ENCODE results near the gene FKBP4.
"Not testable (repeated sequence)": the region's sequence is repeated elsewhere in the genome, so short reads cannot be mapped to it uniquely, and the experiment has no call there.

FKBP4 gene

DNA sequence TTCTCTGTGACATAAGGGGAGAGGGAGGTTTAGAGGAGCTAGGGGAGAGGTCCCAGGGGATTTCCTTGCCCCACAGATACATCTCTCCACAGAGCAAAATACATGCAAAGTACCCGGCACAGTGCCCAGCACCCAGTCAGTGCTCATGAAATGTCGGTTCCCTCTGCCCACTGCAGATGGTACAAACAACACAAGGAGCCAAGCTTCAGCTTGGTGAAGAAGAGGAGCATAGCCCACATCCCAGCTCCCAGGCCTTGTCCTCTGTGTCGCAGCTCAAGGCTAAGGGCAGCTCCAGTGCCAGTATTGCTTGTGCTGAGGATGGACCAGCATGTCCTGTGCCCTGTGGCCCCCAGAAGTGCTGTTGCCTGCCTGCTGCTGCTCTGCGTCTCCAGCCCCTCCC lies 35.0 kb upstream of the FKBP4 start:
- Histone ChIP-seq H2AFZ (ENCODE audit: low read length, unreplicated experiment) (no peak overlapping the region), H3K36me3 (ENCODE audit: insufficient read depth, low read length) (no peaks in the 10 kb centered on the region), H3K4me1 (ENCODE audit: control insufficient read depth, insufficient read depth, low read length, unreplicated experiment) (no peaks in the 10 kb centered on the region), H3K27me3 (ENCODE audit: insufficient read depth, low read length) (peaks cover 93% of the 10 kb centered on the region), H3K79me2 (ENCODE audit: control insufficient read depth, insufficient read depth, low read length, unreplicated experiment) (no peaks in the 10 kb centered on the region), H3K27ac (ENCODE audit: low read depth, low read length) (no peak overlapping the region), H3K4me3 (ENCODE audit: low read depth, low read length) (no peak overlapping the region)

DNA sequence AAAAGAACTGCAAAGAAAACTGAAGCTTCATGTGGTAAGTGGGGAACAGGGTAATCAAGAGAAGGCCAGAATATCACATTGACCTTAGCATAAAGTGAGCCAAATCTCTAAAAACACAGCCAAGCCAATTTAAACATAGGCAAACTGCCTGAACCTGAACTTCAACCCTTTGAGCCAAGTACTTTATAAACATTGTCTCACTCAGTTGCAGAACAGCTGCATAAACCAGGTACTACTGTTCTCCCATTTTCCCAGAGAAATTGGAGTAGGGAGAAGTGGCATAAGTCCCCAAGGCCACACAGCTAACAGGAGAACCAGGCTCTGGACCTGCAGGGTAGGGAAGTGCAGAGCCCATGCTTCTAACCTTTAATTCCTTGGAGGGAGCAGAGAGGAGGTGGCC lies 30.4 kb upstream of the FKBP4 start:
- H3K79me2 ChIP-seq (ENCODE audit: control insufficient read depth, insufficient read depth, low read length, unreplicated experiment): no peaks in the 10 kb centered on the region
- peaks cover 79% of the 10 kb centered on the region for H3K27me3 ChIP-seq (ENCODE audit: insufficient read depth, low read length)
- no peak overlapping the region for H2AFZ ChIP-seq (ENCODE audit: low read length, unreplicated experiment)
- H3K36me3 ChIP-seq (ENCODE audit: insufficient read depth, low read length): no peaks in the 10 kb centered on the region
- H3K4me1 ChIP-seq (ENCODE audit: control insufficient read depth, insufficient read depth, low read length, unreplicated experiment): no peaks in the 10 kb centered on the region
- no peak overlapping the region for H3K27ac ChIP-seq (ENCODE audit: low read depth, low read length)
- H3K4me3 ChIP-seq (ENCODE audit: low read depth, low read length): no peak overlapping the region

DNA sequence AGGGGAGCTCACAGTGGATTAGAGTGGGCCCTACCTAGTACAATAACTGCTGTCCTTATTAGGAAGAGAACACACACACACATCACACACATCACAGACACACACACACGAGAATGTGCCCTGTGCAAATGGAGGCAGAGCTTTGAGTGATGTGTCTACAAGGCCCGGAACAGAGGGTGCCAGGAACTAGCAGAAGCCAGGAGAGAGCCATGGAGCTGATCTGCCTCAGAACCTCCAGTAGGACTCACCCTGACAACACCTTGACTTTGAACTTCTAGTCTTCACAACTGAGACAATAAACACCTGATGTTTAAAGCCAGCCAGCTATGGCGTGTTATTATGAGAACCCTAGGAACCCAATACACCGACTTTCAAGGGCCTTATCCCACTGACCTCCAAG lies 29.7 kb upstream of the FKBP4 start:
- Histone ChIP-seq H3K4me1 (ENCODE audit: control insufficient read depth, insufficient read depth, low read length, unreplicated experiment) (no peaks in the 10 kb centered on the region), H3K79me2 (ENCODE audit: control insufficient read depth, insufficient read depth, low read length, unreplicated experiment) (no peaks in the 10 kb centered on the region), H3K4me3 (ENCODE audit: low read depth, low read length) (no peak overlapping the region), H3K27ac (ENCODE audit: low read depth, low read length) (no peak overlapping the region), H2AFZ (ENCODE audit: low read length, unreplicated experiment) (no peak overlapping the region), H3K27me3 (ENCODE audit: insufficient read depth, low read length) (peaks cover 73% of the 10 kb centered on the region), H3K36me3 (ENCODE audit: insufficient read depth, low read length) (no peaks in the 10 kb centered on the region)

DNA sequence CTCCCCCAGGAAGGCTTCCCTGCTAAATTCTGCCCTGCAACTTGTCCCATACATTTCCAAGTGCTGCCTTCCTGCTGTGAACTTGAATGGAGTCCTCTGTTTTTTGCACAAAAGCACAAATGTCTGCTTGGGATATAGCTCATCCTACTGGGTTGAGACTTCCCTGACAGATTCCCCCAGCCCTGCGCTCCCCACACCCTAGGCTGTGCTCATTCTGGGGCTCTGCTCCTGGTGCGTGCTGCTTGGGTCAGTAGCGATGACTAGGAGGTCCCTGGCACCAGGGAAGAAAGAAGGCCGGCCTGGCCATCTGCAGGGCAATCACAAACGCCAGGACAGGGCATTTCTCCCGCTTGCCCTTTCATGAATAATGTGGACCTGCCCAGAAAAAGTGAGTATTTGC lies 29.2 kb upstream of the FKBP4 start:
- no peak overlapping the region for H2AFZ ChIP-seq (ENCODE audit: low read length, unreplicated experiment)
- H3K36me3 ChIP-seq (ENCODE audit: insufficient read depth, low read length): no peaks in the 10 kb centered on the region
- no peaks in the 10 kb centered on the region for H3K79me2 ChIP-seq (ENCODE audit: control insufficient read depth, insufficient read depth, low read length, unreplicated experiment)
- H3K4me3 ChIP-seq (ENCODE audit: low read depth, low read length): no peak overlapping the region
- H3K27me3 ChIP-seq (ENCODE audit: insufficient read depth, low read length): peaks cover 67% of the 10 kb centered on the region
- H3K4me1 ChIP-seq (ENCODE audit: control insufficient read depth, insufficient read depth, low read length, unreplicated experiment): no peaks in the 10 kb centered on the region
- no peak overlapping the region for H3K27ac ChIP-seq (ENCODE audit: low read depth, low read length)

DNA sequence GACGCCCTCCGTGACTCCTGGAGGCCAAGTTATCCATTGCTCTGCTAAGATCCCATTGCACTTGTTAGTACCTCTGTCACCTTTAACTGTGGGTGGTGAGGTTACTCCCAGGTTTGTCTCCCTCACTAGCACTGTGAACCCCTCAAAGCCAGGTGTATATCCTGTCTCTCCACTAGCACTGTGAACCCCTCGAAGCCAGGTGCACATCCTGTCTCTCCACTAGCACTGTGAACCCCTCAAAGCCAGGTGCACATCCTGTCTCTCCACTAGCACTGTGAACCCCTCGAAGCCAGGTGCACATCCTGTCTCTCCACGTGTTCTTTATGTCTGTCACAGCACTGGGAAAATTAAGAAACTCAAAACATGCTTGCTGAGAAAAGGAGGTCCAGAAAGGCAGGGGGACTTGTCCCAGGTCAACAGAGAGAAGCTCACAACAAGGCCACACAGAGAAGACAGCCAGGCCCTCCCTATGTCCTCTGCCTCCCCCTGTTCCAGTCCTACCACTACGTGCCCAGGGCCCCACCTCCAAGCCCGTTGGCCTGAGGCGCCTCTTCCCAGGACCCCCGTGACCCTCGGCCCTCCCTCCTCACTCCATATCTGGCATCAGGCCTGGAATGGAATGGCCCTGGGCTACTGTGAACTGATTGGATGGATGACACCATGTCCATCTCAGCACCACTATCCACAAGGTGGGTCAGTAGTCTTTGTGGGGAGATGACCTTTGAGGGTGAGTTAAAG lies 26.4 kb upstream of the FKBP4 start:
- no peaks in the 10 kb centered on the region for H3K36me3 ChIP-seq (ENCODE audit: insufficient read depth, low read length)
- no peak overlapping the region for H3K27ac ChIP-seq (ENCODE audit: low read depth, low read length)
- H3K4me3 ChIP-seq (ENCODE audit: low read depth, low read length): no peak overlapping the region
- no peak overlapping the region for H2AFZ ChIP-seq (ENCODE audit: low read length, unreplicated experiment)
- no peaks in the 10 kb centered on the region for H3K4me1 ChIP-seq (ENCODE audit: control insufficient read depth, insufficient read depth, low read length, unreplicated experiment)
- H3K79me2 ChIP-seq (ENCODE audit: control insufficient read depth, insufficient read depth, low read length, unreplicated experiment): no peaks in the 10 kb centered on the region
- peaks cover 61% of the 10 kb centered on the region for H3K27me3 ChIP-seq (ENCODE audit: insufficient read depth, low read length)

DNA sequence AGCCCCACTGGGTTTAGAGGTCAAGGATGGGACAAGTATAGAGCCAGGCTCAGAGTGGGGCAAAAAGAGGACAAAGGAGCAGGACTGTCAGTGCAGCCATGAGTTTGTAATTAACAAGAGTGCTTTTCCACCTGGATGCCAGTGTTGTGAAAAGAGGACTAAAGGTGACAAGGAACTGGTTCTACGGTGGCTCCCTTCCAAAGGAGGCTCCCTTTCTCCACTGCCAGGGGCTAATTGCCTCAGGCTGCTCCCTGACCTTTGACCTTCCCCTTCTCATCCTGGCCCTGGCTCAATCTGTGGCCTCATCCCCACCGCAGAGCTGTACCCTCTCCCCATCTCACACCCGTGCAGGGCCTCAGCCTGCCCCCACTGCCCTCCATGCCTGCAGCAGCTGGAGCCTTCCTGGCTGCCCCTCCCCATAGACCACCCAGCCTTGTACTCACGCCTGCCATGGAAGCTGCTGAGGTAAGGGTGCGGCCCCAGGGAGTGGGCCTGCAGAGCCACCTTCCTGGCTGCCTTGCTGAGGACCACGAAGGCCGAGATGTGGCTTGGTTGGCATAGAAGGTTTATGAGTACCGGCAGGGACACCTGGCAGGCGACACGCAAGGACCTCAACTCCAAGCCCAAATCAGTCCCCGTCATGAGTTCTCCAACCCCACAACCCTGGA lies 24.8 kb upstream of the FKBP4 start:
- Histone ChIP-seq H2AFZ (ENCODE audit: low read length, unreplicated experiment) (no peak overlapping the region), H3K4me1 (ENCODE audit: control insufficient read depth, insufficient read depth, low read length, unreplicated experiment) (no peaks in the 10 kb centered on the region)

DNA sequence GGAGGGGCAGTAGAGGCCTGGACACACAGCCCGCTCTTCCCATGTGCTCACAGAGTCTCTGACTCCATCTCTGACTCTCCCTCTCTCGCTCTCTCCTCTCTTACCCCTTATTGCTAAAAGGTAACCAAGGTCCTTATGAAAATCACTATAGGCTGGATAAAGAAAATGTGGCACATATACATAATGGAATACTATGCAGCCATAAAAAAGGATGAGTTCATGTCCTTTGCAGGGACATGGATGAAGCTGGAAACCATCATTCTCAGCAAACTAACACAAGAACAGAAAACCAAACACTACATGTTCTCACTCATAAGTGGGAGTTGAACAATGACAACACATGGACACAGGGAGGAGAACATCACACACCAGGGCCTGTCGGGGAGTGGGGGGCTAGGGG lies 24.2 kb upstream of the FKBP4 start:
- H3K4me1 ChIP-seq (ENCODE audit: control insufficient read depth, insufficient read depth, low read length, unreplicated experiment); H3K36me3 ChIP-seq (ENCODE audit: insufficient read depth, low read length); H3K79me2 ChIP-seq (ENCODE audit: control insufficient read depth, insufficient read depth, low read length, unreplicated experiment); H3K27ac ChIP-seq (ENCODE audit: low read depth, low read length); H2AFZ ChIP-seq (ENCODE audit: low read length, unreplicated experiment); H3K4me3 ChIP-seq (ENCODE audit: low read depth, low read length): not testable (repeated sequence)
- peaks cover 58% of the 10 kb centered on the region for H3K27me3 ChIP-seq (ENCODE audit: insufficient read depth, low read length)

More for the DNA sequence above, 24.8 kb upstream of the FKBP4 start:
- Histone ChIP-seq H3K27me3 (ENCODE audit: insufficient read depth, low read length) (peaks cover 58% of the 10 kb centered on the region), H3K27ac (ENCODE audit: low read depth, low read length) (no peak overlapping the region), H3K79me2 (ENCODE audit: control insufficient read depth, insufficient read depth, low read length, unreplicated experiment) (no peaks in the 10 kb centered on the region), H3K4me3 (ENCODE audit: low read depth, low read length) (no peak overlapping the region), H3K36me3 (ENCODE audit: insufficient read depth, low read length) (no peaks in the 10 kb centered on the region)

DNA sequence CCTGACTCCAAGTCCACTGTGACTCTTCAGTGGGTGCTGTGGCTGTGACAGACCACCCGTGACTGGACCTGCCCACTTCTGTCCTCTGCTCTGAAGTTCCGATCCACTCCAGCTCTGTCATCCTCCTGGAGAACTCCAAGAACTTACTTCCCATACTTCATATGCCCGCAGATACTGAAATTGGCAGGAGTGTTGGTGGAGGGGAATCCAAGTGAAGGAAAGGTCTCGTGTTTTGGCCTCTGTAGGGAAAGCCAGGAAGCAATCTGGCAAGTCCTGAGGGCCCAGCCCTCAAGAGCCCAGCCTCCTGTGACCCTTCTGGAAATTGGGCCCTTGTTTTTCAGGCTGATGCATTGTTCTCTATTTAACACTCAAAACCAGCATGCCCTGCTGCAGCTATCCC lies 22.4 kb upstream of the FKBP4 start:
- Histone ChIP-seq H2AFZ (ENCODE audit: low read length, unreplicated experiment) (no peak overlapping the region), H3K4me3 (ENCODE audit: low read depth, low read length) (no peak overlapping the region), H3K4me1 (ENCODE audit: control insufficient read depth, insufficient read depth, low read length, unreplicated experiment) (no peaks in the 10 kb centered on the region), H3K36me3 (ENCODE audit: insufficient read depth, low read length) (no peaks in the 10 kb centered on the region), H3K27me3 (ENCODE audit: insufficient read depth, low read length) (peaks cover 62% of the 10 kb centered on the region), H3K27ac (ENCODE audit: low read depth, low read length) (no peak overlapping the region), H3K79me2 (ENCODE audit: control insufficient read depth, insufficient read depth, low read length, unreplicated experiment) (no peaks in the 10 kb centered on the region)

DNA sequence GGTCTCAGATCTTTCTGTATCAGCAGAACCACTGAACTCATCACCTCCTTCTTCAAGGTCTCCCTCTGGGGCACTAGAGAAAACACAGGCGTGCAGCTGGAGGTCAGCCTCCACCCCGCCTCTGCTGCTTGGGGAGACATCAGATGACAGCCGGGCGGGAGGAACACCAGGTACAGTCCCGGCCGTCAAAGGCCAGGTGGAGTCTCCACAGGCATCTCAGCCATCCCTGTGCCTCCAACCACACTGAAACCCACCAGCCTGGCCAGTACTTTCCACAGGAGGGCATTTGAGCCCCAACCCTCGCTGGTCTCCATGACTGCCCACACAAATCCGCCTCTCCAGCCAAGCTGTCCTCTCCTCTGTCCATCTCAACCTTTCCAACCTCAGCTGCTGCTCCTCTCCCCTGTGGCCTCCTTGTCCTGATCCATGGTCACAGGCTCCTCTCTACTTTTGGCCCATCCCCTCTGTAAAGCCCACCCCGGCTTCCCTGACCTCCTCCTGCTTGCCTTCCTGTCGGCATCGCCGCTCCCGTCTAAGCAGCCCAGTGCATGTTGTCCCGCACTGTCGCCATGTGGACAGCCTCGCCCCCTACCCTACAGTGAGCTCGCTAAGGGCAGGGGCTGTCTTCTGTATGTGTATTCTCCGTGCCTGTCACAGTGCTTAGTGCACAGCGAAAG lies 21.4 kb upstream of the FKBP4 start:
- no peak overlapping the region for H2AFZ ChIP-seq (ENCODE audit: low read length, unreplicated experiment)
- no peak overlapping the region for H3K4me3 ChIP-seq (ENCODE audit: low read depth, low read length)
- no peaks in the 10 kb centered on the region for H3K4me1 ChIP-seq (ENCODE audit: control insufficient read depth, insufficient read depth, low read length, unreplicated experiment)
- no peaks in the 10 kb centered on the region for H3K36me3 ChIP-seq (ENCODE audit: insufficient read depth, low read length)
- no peaks in the 10 kb centered on the region for H3K79me2 ChIP-seq (ENCODE audit: control insufficient read depth, insufficient read depth, low read length, unreplicated experiment)
- H3K27ac ChIP-seq (ENCODE audit: low read depth, low read length): no peak overlapping the region
- H3K27me3 ChIP-seq (ENCODE audit: insufficient read depth, low read length): peaks cover 62% of the 10 kb centered on the region

DNA sequence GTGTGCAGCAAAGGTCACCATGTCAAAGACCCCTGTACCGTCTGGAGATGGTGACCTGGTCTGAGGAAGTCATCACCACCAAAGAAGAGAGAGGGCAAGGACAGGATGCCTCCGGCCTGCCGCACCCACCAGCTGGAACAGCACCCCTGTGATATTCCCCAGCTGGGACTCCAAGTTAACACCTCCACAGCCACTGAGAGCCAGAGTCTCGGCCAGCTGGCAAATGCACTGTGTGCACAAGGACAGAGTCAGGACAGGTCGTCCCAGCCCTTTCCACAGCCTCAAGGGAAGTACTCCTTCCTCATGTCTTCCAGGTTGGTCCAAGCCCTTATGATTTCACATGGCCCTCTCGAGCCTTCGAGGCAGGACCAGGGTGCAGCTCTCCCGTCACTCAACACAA lies 19.3 kb upstream of the FKBP4 start:
- Histone ChIP-seq H3K27ac (ENCODE audit: low read depth, low read length) (no peak overlapping the region), H3K4me1 (ENCODE audit: control insufficient read depth, insufficient read depth, low read length, unreplicated experiment) (no peaks in the 10 kb centered on the region), H2AFZ (ENCODE audit: low read length, unreplicated experiment) (no peak overlapping the region), H3K36me3 (ENCODE audit: insufficient read depth, low read length) (no peaks in the 10 kb centered on the region), H3K4me3 (ENCODE audit: low read depth, low read length) (no peak overlapping the region), H3K27me3 (ENCODE audit: insufficient read depth, low read length) (peaks cover 72% of the 10 kb centered on the region), H3K79me2 (ENCODE audit: control insufficient read depth, insufficient read depth, low read length, unreplicated experiment) (no peaks in the 10 kb centered on the region)
